Measurements from ENCODE around the gene SUGP1. TPM values are rescaled to one million over a fixed set of nuclear protein-coding genes. Genes with fewer than 3 reads are reported as not detected.
A peak's percentile ranks its signal among the peaks of the same experiment; 100 is the strongest.

Gene SUGP1
- total RNA-seq, 6 experiments from 2014 or later: 19.7 to 25.9 (median 23.6) TPM

GRCh38 chr19:19278315-19278714 is 42.0 kb downstream of the SUGP1 start:
- Histone ChIP-seq H3K36me3 (peaks cover 0 to 40% (median 10%) of the 10 kb centered on the region in 4 donors), H3K9me3 (no peaks in the 10 kb centered on the region), H3K4me3 (no peak overlapping the region), H3K27ac (no peak overlapping the region), H3K27me3 (no peaks in the 10 kb centered on the region), H3K4me1 (peaks cover 0 to 24% (median 11%) of the 10 kb centered on the region in 4 donors)
- ATAC-seq: no peak
- intact Hi-C loops (cut with DNase I): no loop called here
- WGBS (ENCODE audit: insufficient coverage, low coverage, low lambda C conversion rate, missing lambda C conversion rate): no CpG with 5 or more reads among the region's 7 CpGs
- no peak for DNase-seq
- TF ChIP-seq POLR2A (IDR thresholded peaks at IDR 0.05) (no peak), CTCF (IDR thresholded peaks at IDR 0.05) (no peak)

- Histone ChIP-seq H3K27ac (no peak overlapping the region), H3K36me3 (peaks cover 0 to 40% (median 10%) of the 10 kb centered on the region in 4 donors), H3K27me3 (no peaks in the 10 kb centered on the region), H3K4me3 (no peak overlapping the region), H3K4me1 (peaks cover 0 to 30% (median 15%) of the 10 kb centered on the region in 4 donors), H3K9me3 (no peaks in the 10 kb centered on the region)
- DNase-seq (no peak), ATAC-seq (no peak)
- no peak for TF ChIP-seq CTCF (IDR thresholded peaks at IDR 0.05)
- no peak for TF ChIP-seq POLR2A (IDR thresholded peaks at IDR 0.05)
- WGBS (ENCODE audit: insufficient coverage, low coverage, low lambda C conversion rate, missing lambda C conversion rate): 100% methylated on average over 2 of the region's 20 CpGs
- intact Hi-C loops (cut with DNase I): no loop called here
Observed at GRCh38 chr19:19276851-19277250, 43.5 kb downstream of the SUGP1 start.

- Histone ChIP-seq H3K4me1 (peaks cover 0 to 32% (median 16%) of the 10 kb centered on the region in 4 donors), H3K4me3 (no peak overlapping the region), H3K36me3 (peaks cover 0 to 40% (median 9%) of the 10 kb centered on the region in 4 donors), H3K27ac (no peak overlapping the region), H3K9me3 (no peaks in the 10 kb centered on the region), H3K27me3 (no peaks in the 10 kb centered on the region)
- no peak for TF ChIP-seq CTCF (IDR thresholded peaks at IDR 0.05)
- TF ChIP-seq POLR2A (IDR thresholded peaks at IDR 0.05): no peak
- 29% methylated on average over 1 of the region's 12 CpGs for WGBS (ENCODE audit: insufficient coverage, low coverage, low lambda C conversion rate, missing lambda C conversion rate)
- DNase-seq: no peak
- no peak for ATAC-seq
- intact Hi-C loops (cut with DNase I): no loop called here
Observed at GRCh38 chr19:19276386-19276785, 43.9 kb downstream of the SUGP1 start.

GRCh38 chr19:19274716-19275565 is 45.4 kb downstream of the SUGP1 start:
- H3K27ac ChIP-seq: peak overlapping the region in 2 of 3 donors; percentile 60 to 70

More at GRCh38 chr19:19274716-19275565, 45.4 kb downstream of the SUGP1 start:
- intact Hi-C loops (cut with DNase I): no loop called here
- DNase-seq (peak; percentile 74 to 93 (median 88)), ATAC-seq (peak; percentile 79 to 86 (median 82))
- peaks cover 0 to 37% (median 9%) of the 10 kb centered on the region in 4 donors for H3K36me3 ChIP-seq
- H3K9me3 ChIP-seq: no peaks in the 10 kb centered on the region
- H3K4me3 ChIP-seq: no peak overlapping the region
- 53% methylated on average over 3 of the region's 9 CpGs for WGBS (ENCODE audit: insufficient coverage, low coverage, low lambda C conversion rate, missing lambda C conversion rate)
- no peaks in the 10 kb centered on the region for H3K27me3 ChIP-seq
- TF ChIP-seq CTCF (IDR thresholded peaks at IDR 0.05) (no peak), POLR2A (IDR thresholded peaks at IDR 0.05) (no peak)
- H3K4me1 ChIP-seq: peaks cover 0 to 32% (median 16%) of the 10 kb centered on the region in 4 donors
